Midbrain (tissue), 1 donor: ENCODE measurements around the gene PDAP1.
"Not testable (repeated sequence)": the region's sequence is repeated elsewhere in the genome, so short reads cannot be mapped to it uniquely, and the experiment has no call there.

Source experiments
- DNase-seq: peaks from one replicate; lab custom pipeline; 2025; lab: John Stamatoyannopoulos, UW

PDAP1 gene

GRCh38 chr7:99408379-99409191, at the start of gene PDAP1, which contains the start of gene BUD31:
PDAP1 (minus strand) TSS chr7:99408597; CDS start chr7:99408548, 49 bp downstream.
BUD31 (plus strand) TSS chr7:99408969; CDS start chr7:99411093, 2,124 bp downstream.
- DNase-seq: peak; percentile 97

GRCh38 chr7:99457650-99458493, 49.5 kb upstream of the PDAP1 start:
- no peak for DNase-seq

- no peak for DNase-seq
Measured at GRCh38 chr7:99457050-99457649, 48.8 kb upstream of the PDAP1 start.

- DNase-seq: no peak
Measured at GRCh38 chr7:99456288-99456687, 47.9 kb upstream of the PDAP1 start.

GRCh38 chr7:99455874-99456273, 47.5 kb upstream of the PDAP1 start:
- no peak for DNase-seq

GRCh38 chr7:99453105-99453504, 44.7 kb upstream of the PDAP1 start:
- no peak for DNase-seq

- no peak for DNase-seq
Measured at GRCh38 chr7:99452541-99452940, 44.1 kb upstream of the PDAP1 start.

GRCh38 chr7:99451936-99452335, 43.5 kb upstream of the PDAP1 start:
- no peak for DNase-seq

GRCh38 chr7:99449326-99449725, 40.9 kb upstream of the PDAP1 start:
- no peak for DNase-seq

- no peak for DNase-seq
Measured at GRCh38 chr7:99448855-99449254, 40.5 kb upstream of the PDAP1 start.

GRCh38 chr7:99447943-99448342, 39.5 kb upstream of the PDAP1 start:
- no peak for DNase-seq

- no peak for DNase-seq
Measured at GRCh38 chr7:99446096-99446495, 37.7 kb upstream of the PDAP1 start.

- DNase-seq: no peak
Measured at GRCh38 chr7:99440195-99440594, 31.8 kb upstream of the PDAP1 start.

- DNase-seq: peak; percentile 95
Measured at GRCh38 chr7:99438573-99439480, 30.4 kb upstream of the PDAP1 start, which contains the start of the genes CPSF4 and PTCD1. CPSF4 (plus strand) TSS chr7:99438943; CDS start chr7:99439083, 140 bp downstream. PTCD1 (minus strand) TSS chr7:99438798; CDS start chr7:99435242, 3,556 bp downstream.

GRCh38 chr7:99437946-99438572, 29.7 kb upstream of the PDAP1 start:
- no peak for DNase-seq

GRCh38 chr7:99433158-99433557, 24.8 kb upstream of the PDAP1 start:
- DNase-seq: no peak

- not testable (repeated sequence) for DNase-seq
Measured at GRCh38 chr7:99431756-99432540, 23.6 kb upstream of the PDAP1 start.

- DNase-seq: no peak
Measured at GRCh38 chr7:99429756-99430155, 21.4 kb upstream of the PDAP1 start.

- no peak for DNase-seq
Measured at GRCh38 chr7:99428972-99429566, 20.7 kb upstream of the PDAP1 start.
